ENCODE data around the gene LRRFIP1.

Gene LRRFIP1

DNA sequence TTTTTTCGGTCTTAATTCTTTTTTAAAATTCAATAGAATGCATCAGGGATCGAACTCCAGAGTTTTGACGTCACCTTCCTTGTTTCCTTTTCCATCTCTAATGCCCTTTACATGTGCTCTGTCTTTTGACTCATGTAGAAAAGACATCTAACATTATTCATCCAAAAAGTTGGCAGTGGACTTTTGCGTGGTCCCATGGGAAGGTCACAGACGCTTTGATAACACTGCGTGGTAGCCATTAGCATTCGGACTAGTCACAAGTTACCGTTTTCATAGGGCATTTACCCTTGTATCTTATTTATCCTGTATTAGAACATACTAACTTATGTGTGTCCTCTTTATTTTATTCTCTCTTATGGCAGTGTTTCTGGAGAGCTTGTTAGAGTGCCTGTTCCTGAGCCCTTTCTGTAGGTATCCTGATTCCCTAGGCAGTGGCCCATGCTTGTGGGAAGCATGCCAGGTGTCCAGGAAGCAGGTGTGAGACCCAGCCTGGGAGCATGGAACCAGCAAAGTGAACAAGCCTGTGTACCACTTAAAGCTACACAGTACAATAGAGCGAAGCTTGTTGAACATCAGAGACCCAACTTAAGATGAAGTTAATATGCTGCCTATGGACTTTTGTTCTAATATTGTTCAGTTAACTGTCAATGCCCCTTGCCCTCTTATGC is 97.6 kb downstream of the LRRFIP1 start:
- TF ChIP-seq, protein P1, sequence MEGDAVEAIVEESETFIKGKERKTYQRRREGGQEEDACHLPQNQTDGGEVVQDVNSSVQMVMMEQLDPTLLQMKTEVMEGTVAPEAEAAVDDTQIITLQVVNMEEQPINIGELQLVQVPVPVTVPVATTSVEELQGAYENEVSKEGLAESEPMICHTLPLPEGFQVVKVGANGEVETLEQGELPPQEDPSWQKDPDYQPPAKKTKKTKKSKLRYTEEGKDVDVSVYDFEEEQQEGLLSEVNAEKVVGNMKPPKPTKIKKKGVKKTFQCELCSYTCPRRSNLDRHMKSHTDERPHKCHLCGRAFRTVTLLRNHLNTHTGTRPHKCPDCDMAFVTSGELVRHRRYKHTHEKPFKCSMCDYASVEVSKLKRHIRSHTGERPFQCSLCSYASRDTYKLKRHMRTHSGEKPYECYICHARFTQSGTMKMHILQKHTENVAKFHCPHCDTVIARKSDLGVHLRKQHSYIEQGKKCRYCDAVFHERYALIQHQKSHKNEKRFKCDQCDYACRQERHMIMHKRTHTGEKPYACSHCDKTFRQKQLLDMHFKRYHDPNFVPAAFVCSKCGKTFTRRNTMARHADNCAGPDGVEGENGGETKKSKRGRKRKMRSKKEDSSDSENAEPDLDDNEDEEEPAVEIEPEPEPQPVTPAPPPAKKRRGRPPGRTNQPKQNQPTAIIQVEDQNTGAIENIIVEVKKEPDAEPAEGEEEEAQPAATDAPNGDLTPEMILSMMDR (IDR thresholded peaks at IDR 0.05; ENCODE audit: borderline replicate concordance, control extremely low read depth, extremely low read depth, insufficient read depth, missing control alignments), result no peak
- in situ Hi-C loops (cut with MboI; ENCODE audit: low sequenced_read_pairs, unreplicated experiment), result no loop called here
- no peak for DNase-seq (ENCODE audit: low spot score)

DNA sequence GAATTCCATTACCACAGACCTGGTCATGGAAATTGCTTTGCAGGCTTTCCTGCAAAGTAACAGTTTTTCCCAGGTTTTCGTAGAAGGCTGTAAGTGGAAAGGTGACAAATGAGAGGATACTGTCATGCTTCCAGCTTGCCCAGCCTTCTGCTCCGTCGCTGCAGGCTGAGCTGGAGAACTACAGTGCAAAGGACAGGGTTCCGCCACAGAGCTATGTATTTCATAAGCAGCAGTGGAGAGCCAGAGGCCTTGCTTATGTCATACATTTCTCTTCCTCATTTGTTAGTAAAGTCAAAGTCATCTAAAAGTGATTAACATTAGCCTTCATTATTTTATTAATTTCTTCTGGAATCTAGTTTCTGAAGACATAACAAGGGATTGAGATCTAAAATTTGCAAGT is 98.3 kb downstream of the LRRFIP1 start:
- in situ Hi-C loops (cut with MboI; ENCODE audit: low sequenced_read_pairs, unreplicated experiment), result no loop called here
- TF ChIP-seq, protein P1 (IDR thresholded peaks at IDR 0.05; ENCODE audit: borderline replicate concordance, control extremely low read depth, extremely low read depth, insufficient read depth, missing control alignments), result no peak
- DNase-seq (ENCODE audit: low spot score), result no peak

DNA sequence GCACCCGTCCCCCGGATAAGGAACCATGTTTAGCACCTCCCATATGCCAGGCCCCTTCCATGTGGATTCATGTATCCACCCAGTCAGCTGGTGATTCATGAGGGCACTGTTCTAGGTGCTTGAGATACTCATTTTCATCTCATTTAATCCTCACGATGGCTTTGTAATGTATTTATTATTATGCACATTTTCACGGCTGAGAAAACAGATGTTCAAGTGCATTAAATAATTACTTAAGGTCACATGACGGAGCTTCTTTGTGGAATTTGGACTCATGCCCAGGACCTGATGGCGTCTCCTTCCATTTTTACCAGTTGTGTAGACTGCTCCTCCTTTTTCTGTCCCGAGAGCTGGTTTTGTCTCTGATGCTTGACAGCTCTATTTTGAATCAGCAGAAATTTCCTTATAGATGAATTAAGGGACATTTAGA is 99.0 kb downstream of the LRRFIP1 start:
- in situ Hi-C loops (cut with MboI; ENCODE audit: low sequenced_read_pairs, unreplicated experiment), result no loop called here
- TF ChIP-seq, protein P1 (IDR thresholded peaks at IDR 0.05; ENCODE audit: borderline replicate concordance, control extremely low read depth, extremely low read depth, insufficient read depth, missing control alignments), result no peak
- no peak for DNase-seq (ENCODE audit: low spot score)

DNA sequence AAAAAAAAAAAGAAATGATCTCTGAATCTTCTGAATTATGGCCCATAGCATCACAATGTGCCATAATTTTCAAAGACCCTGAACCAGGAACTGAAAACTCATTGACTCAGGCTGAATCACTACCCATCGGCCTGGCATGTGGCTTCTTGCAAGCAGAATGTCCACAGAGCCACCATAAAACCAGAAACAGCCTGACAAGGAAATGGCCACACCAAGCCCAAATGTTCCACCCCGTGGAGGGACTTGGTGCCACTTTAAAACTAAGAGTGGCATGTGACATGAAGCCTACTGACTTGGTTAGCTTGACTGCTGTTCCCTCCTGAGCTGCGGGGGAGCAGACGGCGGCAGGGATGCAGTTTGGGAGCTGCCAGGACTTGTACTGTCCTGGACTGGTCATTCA is 100.0 kb downstream of the LRRFIP1 start:
- TF ChIP-seq, protein P1 (IDR thresholded peaks at IDR 0.05; ENCODE audit: borderline replicate concordance, control extremely low read depth, extremely low read depth, insufficient read depth, missing control alignments), result no peak
- in situ Hi-C loops (cut with MboI; ENCODE audit: low sequenced_read_pairs, unreplicated experiment), result no loop called here
- DNase-seq (ENCODE audit: low spot score), result no peak

DNA sequence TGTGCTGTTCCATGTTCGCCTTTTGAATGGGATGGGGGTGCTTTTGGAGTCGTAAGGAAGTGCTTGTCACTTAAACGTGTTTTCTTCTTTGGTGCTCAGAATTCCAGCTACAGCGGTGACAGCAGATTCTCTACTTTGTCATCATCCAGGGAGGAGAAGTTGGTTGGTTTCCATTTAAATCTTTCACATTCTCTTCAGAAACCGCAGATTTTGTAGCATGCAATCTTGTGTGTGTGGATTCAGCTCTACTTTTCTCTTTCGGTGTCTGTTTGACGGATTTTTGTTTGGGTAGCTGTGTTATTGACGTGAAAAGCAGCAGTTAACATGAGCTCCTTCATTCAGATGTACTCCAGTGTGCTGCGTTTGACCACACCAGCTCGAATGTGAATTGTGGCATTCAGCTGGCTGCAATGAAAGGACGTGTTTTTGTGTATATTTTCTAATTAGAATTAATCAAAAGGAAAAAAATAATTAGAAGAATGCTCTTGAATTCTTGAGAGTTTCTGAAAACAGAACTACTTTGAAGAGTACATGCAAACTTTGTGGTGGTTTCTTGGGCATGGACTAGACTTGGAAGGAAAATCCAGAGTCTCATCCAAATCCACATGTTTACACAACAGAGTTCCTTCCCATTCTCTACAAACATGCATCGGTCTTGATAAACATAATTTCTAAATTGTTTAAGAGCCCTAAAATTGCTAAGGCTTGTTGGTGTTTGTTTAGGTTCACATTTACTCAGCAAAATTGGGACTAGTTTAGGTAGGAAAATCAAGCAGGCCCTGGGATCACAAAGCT is 102.5 kb downstream of the LRRFIP1 start:
- in situ Hi-C loops (cut with MboI; ENCODE audit: low sequenced_read_pairs, unreplicated experiment), result no loop called here
- no peak for DNase-seq (ENCODE audit: low spot score)
- TF ChIP-seq, protein P1 (IDR thresholded peaks at IDR 0.05; ENCODE audit: borderline replicate concordance, control extremely low read depth, extremely low read depth, insufficient read depth, missing control alignments), result no peak

DNA sequence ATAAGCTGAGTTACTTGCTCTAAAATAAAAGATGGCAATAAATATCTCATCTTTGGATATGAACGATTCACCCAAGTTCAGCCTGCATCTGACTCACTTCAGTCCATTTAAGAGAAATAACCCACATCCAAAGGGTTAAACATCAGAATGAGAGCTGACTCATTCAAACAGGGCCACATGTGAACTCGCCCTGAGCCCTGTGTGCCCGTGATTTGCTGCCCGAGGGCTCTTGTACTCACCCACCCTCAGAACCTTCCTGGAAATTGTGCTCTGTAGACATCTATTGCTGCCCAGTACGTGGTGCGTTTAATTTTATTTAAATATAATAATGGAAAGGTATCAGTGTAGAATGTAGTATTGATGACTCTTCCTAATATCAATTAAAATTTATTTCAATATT is 104.3 kb downstream of the LRRFIP1 start:
- TF ChIP-seq, protein P1 (IDR thresholded peaks at IDR 0.05; ENCODE audit: borderline replicate concordance, control extremely low read depth, extremely low read depth, insufficient read depth, missing control alignments), result no peak
- in situ Hi-C loops (cut with MboI; ENCODE audit: low sequenced_read_pairs, unreplicated experiment), result no loop called here
- DNase-seq (ENCODE audit: low spot score), result no peak
